ENCODE data around the gene DLG2. TPM values are rescaled to one million over a fixed set of nuclear protein-coding genes. Genes with fewer than 3 reads are reported as not detected.

DLG2 gene
- total RNA-seq, 4 donors from 2014 or later, result 0.18 to 8.3 (median 2.5) TPM

DNA sequence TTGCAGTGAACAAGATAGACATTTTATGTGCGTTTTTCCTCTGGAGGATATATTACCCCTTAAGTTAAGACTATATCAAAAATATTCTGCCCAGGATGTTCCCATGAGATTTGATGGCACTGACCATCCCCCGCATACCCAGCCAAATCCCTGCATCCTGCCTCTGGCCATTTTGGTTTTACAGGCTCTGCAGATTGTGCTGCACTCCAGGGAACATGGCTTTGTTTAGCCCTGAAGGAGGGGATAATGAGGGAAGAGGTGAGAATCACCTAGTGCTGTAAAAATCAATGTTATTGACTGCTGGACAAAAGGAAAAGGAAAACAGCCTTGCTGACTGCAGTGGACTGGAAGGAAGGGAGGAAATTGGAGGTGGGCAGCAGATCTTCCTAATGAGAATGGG, 717.4 kb downstream of the DLG2 start:
- no peaks in the 10 kb centered on the region for H3K27me3 ChIP-seq
- no peak for DNase-seq
- H3K36me3 ChIP-seq, result no peaks in the 10 kb centered on the region
- no peaks in the 10 kb centered on the region for H3K4me1 ChIP-seq
- H3K4me3 ChIP-seq, result no peak overlapping the region
- no peak overlapping the region for H3K27ac ChIP-seq
- no peak for TF ChIP-seq POLR2A (IDR thresholded peaks at IDR 0.05)
- TF ChIP-seq, protein P1, sequence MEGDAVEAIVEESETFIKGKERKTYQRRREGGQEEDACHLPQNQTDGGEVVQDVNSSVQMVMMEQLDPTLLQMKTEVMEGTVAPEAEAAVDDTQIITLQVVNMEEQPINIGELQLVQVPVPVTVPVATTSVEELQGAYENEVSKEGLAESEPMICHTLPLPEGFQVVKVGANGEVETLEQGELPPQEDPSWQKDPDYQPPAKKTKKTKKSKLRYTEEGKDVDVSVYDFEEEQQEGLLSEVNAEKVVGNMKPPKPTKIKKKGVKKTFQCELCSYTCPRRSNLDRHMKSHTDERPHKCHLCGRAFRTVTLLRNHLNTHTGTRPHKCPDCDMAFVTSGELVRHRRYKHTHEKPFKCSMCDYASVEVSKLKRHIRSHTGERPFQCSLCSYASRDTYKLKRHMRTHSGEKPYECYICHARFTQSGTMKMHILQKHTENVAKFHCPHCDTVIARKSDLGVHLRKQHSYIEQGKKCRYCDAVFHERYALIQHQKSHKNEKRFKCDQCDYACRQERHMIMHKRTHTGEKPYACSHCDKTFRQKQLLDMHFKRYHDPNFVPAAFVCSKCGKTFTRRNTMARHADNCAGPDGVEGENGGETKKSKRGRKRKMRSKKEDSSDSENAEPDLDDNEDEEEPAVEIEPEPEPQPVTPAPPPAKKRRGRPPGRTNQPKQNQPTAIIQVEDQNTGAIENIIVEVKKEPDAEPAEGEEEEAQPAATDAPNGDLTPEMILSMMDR (IDR thresholded peaks at IDR 0.05), result no peak
- H3K9me3 ChIP-seq, result no peaks in the 10 kb centered on the region

DNA sequence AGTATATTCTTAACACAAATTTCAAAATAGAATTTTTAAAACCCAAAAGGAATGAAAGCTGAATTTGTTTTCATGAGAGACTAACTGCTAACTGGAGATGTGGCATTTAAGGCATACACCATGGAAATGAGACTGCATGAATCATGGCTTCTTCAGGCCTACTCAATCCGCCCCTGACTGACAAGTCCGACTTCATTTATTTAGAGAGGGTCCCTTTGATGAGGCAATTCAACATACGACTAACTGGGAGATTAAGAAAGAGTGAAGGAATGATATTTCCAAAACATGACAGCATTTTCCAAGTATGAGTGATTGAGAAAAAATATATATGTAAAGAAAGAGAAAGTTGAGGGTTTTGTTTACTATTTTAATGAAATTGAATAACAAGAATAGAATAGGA, 720.1 kb downstream of the DLG2 start:
- H3K27ac ChIP-seq, result no peak overlapping the region
- H3K36me3 ChIP-seq, result no peaks in the 10 kb centered on the region
- no peaks in the 10 kb centered on the region for H3K9me3 ChIP-seq
- no peaks in the 10 kb centered on the region for H3K4me1 ChIP-seq
- H3K27me3 ChIP-seq, result no peaks in the 10 kb centered on the region
- no peak for TF ChIP-seq POLR2A (IDR thresholded peaks at IDR 0.05)
- TF ChIP-seq, protein P1 (IDR thresholded peaks at IDR 0.05), result no peak
- H3K4me3 ChIP-seq, result no peak overlapping the region
- no peak for DNase-seq

DNA sequence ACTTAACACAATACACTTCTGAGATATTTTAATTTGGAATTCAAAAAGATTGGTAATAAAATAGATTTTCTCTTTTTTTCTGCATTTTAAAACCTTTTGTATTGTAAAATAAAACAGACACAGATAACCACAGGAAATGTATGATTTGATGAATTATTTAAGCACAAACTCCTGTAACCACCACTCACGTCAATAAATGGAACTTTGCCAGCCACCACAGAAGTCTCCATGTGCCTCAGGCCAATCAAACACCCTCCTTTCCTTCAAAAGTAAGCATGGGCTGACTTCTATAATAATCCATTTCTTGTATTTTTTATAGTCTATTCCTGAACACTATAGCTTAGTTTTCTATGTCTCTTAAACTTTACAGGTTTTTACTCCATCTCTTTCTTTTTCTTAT, 721.7 kb downstream of the DLG2 start:
- TF ChIP-seq, protein P1 (IDR thresholded peaks at IDR 0.05), result no peak
- no peak for TF ChIP-seq POLR2A (IDR thresholded peaks at IDR 0.05)
- Histone ChIP-seq H3K27me3 (no peaks in the 10 kb centered on the region), H3K4me3 (no peak overlapping the region), H3K4me1 (no peaks in the 10 kb centered on the region), H3K27ac (no peak overlapping the region), H3K36me3 (no peaks in the 10 kb centered on the region), H3K9me3 (no peaks in the 10 kb centered on the region)
- no peak for DNase-seq

DNA sequence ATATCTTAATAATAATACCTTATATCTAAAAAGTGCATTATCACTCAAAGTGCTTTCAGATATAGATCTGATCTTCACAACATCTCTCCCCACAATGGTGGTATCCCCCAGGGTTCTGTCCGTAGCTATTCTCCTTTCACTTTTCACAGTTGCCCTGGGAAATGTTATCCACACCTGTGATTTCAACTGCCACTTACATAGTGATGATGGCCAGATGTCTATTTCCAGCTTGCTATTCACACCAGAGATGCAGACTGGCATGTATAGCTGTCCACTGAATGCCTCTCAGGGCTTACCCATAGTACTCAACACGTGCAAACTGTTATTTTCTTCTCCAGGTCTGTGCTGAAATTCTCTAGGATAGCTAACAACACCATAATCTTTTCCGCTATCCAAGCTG, 724.7 kb downstream of the DLG2 start:
- H3K9me3 ChIP-seq, result no peaks in the 10 kb centered on the region
- no peak overlapping the region for H3K4me3 ChIP-seq
- DNase-seq, result no peak
- no peaks in the 10 kb centered on the region for H3K4me1 ChIP-seq
- no peak overlapping the region for H3K27ac ChIP-seq
- no peaks in the 10 kb centered on the region for H3K36me3 ChIP-seq
- no peak for TF ChIP-seq POLR2A (IDR thresholded peaks at IDR 0.05)
- TF ChIP-seq, protein P1 (IDR thresholded peaks at IDR 0.05), result no peak
- no peaks in the 10 kb centered on the region for H3K27me3 ChIP-seq

DNA sequence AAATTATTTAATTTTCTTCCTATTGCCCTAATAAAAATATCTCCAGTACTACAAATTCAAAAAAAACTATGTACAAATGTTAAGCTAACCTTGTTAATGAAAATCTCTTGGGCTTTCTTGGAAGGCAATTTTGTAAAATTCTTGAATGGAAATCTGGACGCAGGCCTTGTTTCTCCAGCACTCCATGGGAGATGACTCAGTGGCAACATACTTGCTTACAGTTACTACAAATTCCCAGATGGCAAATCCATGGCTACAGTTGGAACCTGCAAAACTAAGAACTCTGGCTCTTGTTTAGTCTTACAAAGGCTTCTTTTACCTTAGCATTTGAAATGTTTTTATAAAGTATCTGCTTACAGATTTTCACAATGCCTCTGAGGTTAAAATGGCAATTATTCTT, 725.2 kb downstream of the DLG2 start:
- Histone ChIP-seq H3K27ac (no peak overlapping the region), H3K27me3 (no peaks in the 10 kb centered on the region), H3K9me3 (no peaks in the 10 kb centered on the region), H3K4me3 (no peak overlapping the region), H3K36me3 (no peaks in the 10 kb centered on the region), H3K4me1 (no peaks in the 10 kb centered on the region)
- TF ChIP-seq, protein P1 (IDR thresholded peaks at IDR 0.05), result no peak
- TF ChIP-seq POLR2A (IDR thresholded peaks at IDR 0.05), result no peak
- DNase-seq, result no peak

DNA sequence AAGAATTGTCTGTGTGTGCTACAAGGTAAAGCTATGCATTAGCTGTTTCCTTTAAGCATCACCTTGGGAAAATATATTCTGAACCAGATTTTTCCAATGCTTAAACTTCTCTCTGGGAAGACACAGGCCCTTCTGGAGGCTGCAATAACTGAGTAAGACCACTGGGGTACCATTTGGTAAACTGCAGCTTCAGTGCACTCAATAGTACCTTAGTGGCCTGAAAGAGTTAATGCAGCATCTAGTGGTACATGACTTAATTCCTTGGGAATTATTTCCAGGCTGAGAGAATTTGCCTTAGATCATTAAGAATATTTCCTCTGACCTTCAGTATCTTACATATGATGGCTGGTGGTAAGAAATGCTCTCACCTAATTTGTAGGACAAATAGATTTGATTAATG, 727.4 kb downstream of the DLG2 start:
- H3K36me3 ChIP-seq, result no peaks in the 10 kb centered on the region
- H3K9me3 ChIP-seq, result no peaks in the 10 kb centered on the region
- H3K27ac ChIP-seq, result no peak overlapping the region
- no peaks in the 10 kb centered on the region for H3K27me3 ChIP-seq
- DNase-seq, result no peak
- H3K4me1 ChIP-seq, result no peaks in the 10 kb centered on the region
- TF ChIP-seq, protein P1 (IDR thresholded peaks at IDR 0.05), result no peak
- TF ChIP-seq POLR2A (IDR thresholded peaks at IDR 0.05), result no peak
- H3K4me3 ChIP-seq, result no peak overlapping the region
